A549 (cell line): ENCODE results near the gene IGFBP4. TPM values are rescaled to one million over a fixed set of nuclear protein-coding genes. Genes with fewer than 3 reads are reported as not detected.

Source experiments
- ATAC-seq, 2 experiments: fragments of 200-7000 bp in 1 of 2; fragments of >200 bp in 1 of 2; cut with Nextera tagmentation in 1 of 2; cut with Tn5 transposase in 1 of 2; 3 replicates each; pipeline versions ENCODE4 v1.8.0 to v1.9.1; 2018 to 2020; ENCODE audit warnings: mild to moderate bottlenecking in 1 of 2, moderate library complexity in 1 of 2
- CTCF ChIA-PET: fragments of 300-600 bp; sonication (Branson Sonifier 250); formaldehyde crosslinking; extraction: SDS; loops from one replicate; lab custom pipeline; 2021; ENCODE audit warnings: antibody characterized with exemption, inconsistent platforms; lab: Yijun Ruan, JAX
- POLR2A ChIA-PET: fragments of 350-600 bp; formaldehyde crosslinking; extraction: SDS; loops from one replicate; lab custom pipeline; 2021; ENCODE audit warnings: antibody characterized with exemption, inconsistent platforms; lab: Yijun Ruan, JAX
- DNase-seq, 2 experiments: peaks; one replicate each; pipeline versions ENCODE4 v3.0.0 to v3.0.0-alpha.2; 2011 to 2016; ENCODE audit warnings: low read depth in 1 of 2, low spot score in 1 of 2
- FAIRE-seq: peaks from 2 replicates; lab custom pipeline; 2011; peaks lifted over from hg19 to GRCh38; lab: Jason Lieb, UNC
- H3K27ac ChIP-seq, 2 experiments: fragments of >200 bp; sonication (Bioruptor Twin); formaldehyde crosslinking; 3 replicates each; pipeline ENCODE4 v1.5.1; 2016 to 2017
- H3K4me1 ChIP-seq: fragments of >200 bp; sonication (Bioruptor Twin); formaldehyde crosslinking; 3 replicates; pipeline ENCODE4 v1.6.1; 2016
- H3K4me2 ChIP-seq: fragments of >200 bp; sonication (Bioruptor Twin); formaldehyde crosslinking; 3 replicates; pipeline ENCODE4 v1.6.1; 2016
- H3K4me3 ChIP-seq: fragments of >200 bp; sonication (Bioruptor Twin); formaldehyde crosslinking; 3 replicates; pipeline ENCODE4 v1.5.1; 2016
- H3K9me3 ChIP-seq: fragments of >200 bp; sonication (Bioruptor Twin); formaldehyde crosslinking; 3 replicates; pipeline ENCODE4 v1.6.1; 2016
- CBX8 ChIP-seq: fragments of 200-600 bp; sonication (generic); IDR thresholded peaks from 2 replicates; pipeline ENCODE4 v1.6.1; 2016
- CHD4 ChIP-seq: fragments of 200-600 bp; sonication (generic); IDR thresholded peaks from 2 replicates; pipeline ENCODE4 v1.6.1; 2016; ENCODE audit warnings: antibody characterized with exemption, mild to moderate bottlenecking, borderline replicate concordance
- EHF ChIP-seq: fragments of 250-450 bp; sonication (Bioruptor Pico); IDR thresholded peaks from 2 replicates; pipeline ENCODE4 v1.5.0; 2020; ENCODE audit warnings: mild to moderate bottlenecking
- EP300 ChIP-seq, 2 experiments: fragments of >200 bp; sonication (Bioruptor Twin); formaldehyde crosslinking; IDR thresholded peaks; 2 replicates in 1 of 2; 3 replicates in 1 of 2; pipeline ENCODE4 v1.6.1; 2016 to 2017
- FOSB ChIP-seq: fragments of 250-450 bp; sonication (Bioruptor Pico); IDR thresholded peaks from 2 replicates; pipeline ENCODE4 v1.5.0; 2020; ENCODE audit warnings: mild to moderate bottlenecking, moderate library complexity
- HEYL ChIP-seq: fragments of 250-450 bp; sonication (Bioruptor Pico); IDR thresholded peaks from 2 replicates; pipeline ENCODE4 v1.8.0; 2021; ENCODE audit warnings: mild to moderate bottlenecking, moderate library complexity
- HOXA7 ChIP-seq: fragments of 250-450 bp; sonication (Bioruptor Pico); IDR thresholded peaks from 2 replicates; pipeline ENCODE4 v1.5.0; 2020; ENCODE audit warnings: mild to moderate bottlenecking, moderate library complexity
- JUN ChIP-seq, 2 experiments: fragments of >200 bp; sonication (Bioruptor Twin); formaldehyde crosslinking; IDR thresholded peaks; 2 replicates in 1 of 2; 3 replicates in 1 of 2; pipeline ENCODE4 v1.6.1; 2016 to 2017
- KDM1A ChIP-seq: fragments of 200-600 bp; sonication (generic); IDR thresholded peaks from 2 replicates; pipeline ENCODE4 v1.6.1; 2016; ENCODE audit warnings: low read depth, mild to moderate bottlenecking
- KDM5A ChIP-seq: fragments of 200-600 bp; sonication (generic); IDR thresholded peaks from 2 replicates; pipeline ENCODE4 v1.6.1; 2016; ENCODE audit warnings: antibody characterized with exemption, mild to moderate bottlenecking
- MAFK ChIP-seq: fragments of 450-650 bp; IDR thresholded peaks from 2 replicates; pipeline ENCODE4 v1.6.1; 2014; ENCODE audit not compliant: partially characterized antibody
- MYC ChIP-seq: IDR thresholded peaks from 2 replicates; pipeline ENCODE4 v1.6.1; 2012; ENCODE audit warnings: mild to moderate bottlenecking, inconsistent platforms, low read length, improper control_type of control experiment, borderline replicate concordance
- NPAS2 ChIP-seq: fragments of 250-450 bp; sonication (Bioruptor Pico); IDR thresholded peaks from 2 replicates; pipeline ENCODE4 v1.8.0; 2022; ENCODE audit warnings: mild to moderate bottlenecking, moderate library complexity, borderline replicate concordance
- PHF8 ChIP-seq: fragments of 200-600 bp; sonication (generic); IDR thresholded peaks from 2 replicates; pipeline ENCODE4 v1.6.1; 2016; ENCODE audit warnings: low read depth, mild to moderate bottlenecking, antibody characterized with exemption, moderate library complexity, borderline replicate concordance
- POLR2A ChIP-seq: IDR thresholded peaks from 2 replicates; pipeline ENCODE4 v1.6.1; 2012; ENCODE audit warnings: mild to moderate bottlenecking, low read length
- POLR2AphosphoS2 ChIP-seq: conservative IDR thresholded peaks from 2 replicates; pipeline ENCODE4 v1.6.1; 2012; ENCODE audit warnings: low read length, improper control_type of control experiment, inconsistent platforms
- RAD21 ChIP-seq, 2 experiments: fragments of >200 bp in 1 of 2; sonication (Bioruptor Twin) in 1 of 2; formaldehyde crosslinking in 1 of 2; IDR thresholded peaks in 1 of 2; conservative IDR thresholded peaks in 1 of 2; 2 replicates in 1 of 2; 3 replicates in 1 of 2; pipeline ENCODE4 v1.6.1; 2012 to 2018; ENCODE audit warnings: inconsistent platforms in 1 of 2
- TFCP2L1 ChIP-seq: fragments of 250-450 bp; sonication (Bioruptor Pico); IDR thresholded peaks from 2 replicates; pipeline ENCODE4 v1.5.0; 2021; ENCODE audit warnings: mild to moderate bottlenecking
- ZFP36 ChIP-seq: fragments of 450-650 bp; IDR thresholded peaks from 2 replicates; pipeline ENCODE4 v1.6.1; 2014; ENCODE audit warnings: borderline replicate concordance; ENCODE audit not compliant: partially characterized antibody
- ZNF302 ChIP-seq: fragments of 250-450 bp; sonication (Bioruptor Pico); IDR thresholded peaks from 2 replicates; pipeline ENCODE4 v1.9.0; 2021; ENCODE audit warnings: inconsistent platforms, mild to moderate bottlenecking, moderate library complexity
- ZSCAN20 ChIP-seq: fragments of 250-450 bp; sonication (Bioruptor Pico); IDR thresholded peaks from 2 replicates; pipeline ENCODE4 v1.8.0; 2022; ENCODE audit warnings: mild to moderate bottlenecking, moderate library complexity
- WGBS: methylation state at CpG from one replicate; pipeline ENCODE4 v1.1.6; 2017; ENCODE audit errors: missing lambda C conversion rate; 5-methylcytosine and 5-hydroxymethylcytosine counted together
- polyA plus RNA-seq, 4 experiments: library from polyadenylated mRNA; depleted of rRNA in 3 of 4; stranded (reverse); fragments of >200 nt; fragmentation: RNase III in 1 of 4; extraction: RNeasy Plus Mini Kit Qiagen cat#74134 plus additional on column Dnase treatment in 1 of 4; gene quantifications; 2 replicates in 3 of 4; 3 replicates in 1 of 4; pipeline ENCODE4 v1.2.3, GENCODE V29; 2011 to 2017
- TF ChIP-seq, protein P1 (sequence below): IDR thresholded peaks from 2 replicates; pipeline ENCODE4 v1.6.1; 2012
- TF ChIP-seq, protein P2 (sequence below): fragments of 250-450 bp; sonication (Bioruptor Pico); IDR thresholded peaks from 2 replicates; pipeline ENCODE4 v1.5.0; 2020; ENCODE audit warnings: low read depth, mild to moderate bottlenecking, moderate library complexity
- TF ChIP-seq, protein P3 (sequence below): fragments of 450-650 bp; IDR thresholded peaks from 2 replicates; pipeline ENCODE4 v1.6.1; 2014; ENCODE audit warnings: antibody characterized with exemption
- TF ChIP-seq, protein P4 (sequence below): fragments of 150-350 bp; IDR thresholded peaks from 2 replicates; pipeline ENCODE4 v1.6.1; 2014; ENCODE audit warnings: low read depth, mild to moderate bottlenecking, low read length

Gene IGFBP4
- polyA plus RNA-seq, 2 of the 4 experiments (the other 2 are of a cell fraction): 1,080 to 1,829 TPM

DNA sequence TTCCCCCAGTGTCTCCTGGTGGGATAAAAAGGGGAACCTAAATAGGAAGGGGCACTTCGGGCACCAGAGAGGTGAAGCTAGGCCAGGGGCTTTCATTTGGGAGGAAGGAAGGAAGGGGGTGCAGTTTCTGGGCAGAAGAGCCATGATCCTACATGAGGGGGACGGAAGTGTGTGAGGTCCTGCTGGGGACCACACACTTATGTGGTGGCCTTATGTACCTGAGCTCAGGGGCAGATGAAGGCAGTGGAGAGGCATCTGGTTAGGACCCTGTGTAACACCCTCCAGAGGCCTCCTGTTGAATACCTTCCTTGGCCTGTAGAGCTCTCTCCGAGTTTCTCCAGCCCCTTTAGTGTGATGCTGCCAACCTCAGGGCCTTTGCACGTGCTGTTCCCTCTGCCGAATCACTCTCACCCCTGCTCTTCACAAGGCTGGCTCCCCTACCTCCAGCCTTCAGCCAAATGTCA is 21.2 kb downstream of the IGFBP4 start (continued):
- TF ChIP-seq FOSB (CRISPR knock-in tag) (peak; percentile 81), KDM5A (no peak), EHF (CRISPR knock-in tag) (0 out of 2 replicates have a peak, but pooled peaks have one; percentile 2), HOXA7 (CRISPR knock-in tag) (peak; percentile 97), RAD21 (conservative IDR thresholded peaks at IDR 0.05 in 1 of 2, IDR thresholded peaks at IDR 0.05 in 1 of 2) (no peak), POLR2A (no peak)
- TF ChIP-seq, protein P1, sequence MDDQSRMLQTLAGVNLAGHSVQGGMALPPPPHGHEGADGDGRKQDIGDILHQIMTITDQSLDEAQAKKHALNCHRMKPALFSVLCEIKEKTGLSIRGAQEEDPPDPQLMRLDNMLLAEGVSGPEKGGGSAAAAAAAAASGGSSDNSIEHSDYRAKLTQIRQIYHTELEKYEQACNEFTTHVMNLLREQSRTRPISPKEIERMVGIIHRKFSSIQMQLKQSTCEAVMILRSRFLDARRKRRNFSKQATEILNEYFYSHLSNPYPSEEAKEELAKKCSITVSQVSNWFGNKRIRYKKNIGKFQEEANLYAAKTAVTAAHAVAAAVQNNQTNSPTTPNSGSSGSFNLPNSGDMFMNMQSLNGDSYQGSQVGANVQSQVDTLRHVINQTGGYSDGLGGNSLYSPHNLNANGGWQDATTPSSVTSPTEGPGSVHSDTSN: peak; percentile 86
- TF ChIP-seq, protein P2, sequence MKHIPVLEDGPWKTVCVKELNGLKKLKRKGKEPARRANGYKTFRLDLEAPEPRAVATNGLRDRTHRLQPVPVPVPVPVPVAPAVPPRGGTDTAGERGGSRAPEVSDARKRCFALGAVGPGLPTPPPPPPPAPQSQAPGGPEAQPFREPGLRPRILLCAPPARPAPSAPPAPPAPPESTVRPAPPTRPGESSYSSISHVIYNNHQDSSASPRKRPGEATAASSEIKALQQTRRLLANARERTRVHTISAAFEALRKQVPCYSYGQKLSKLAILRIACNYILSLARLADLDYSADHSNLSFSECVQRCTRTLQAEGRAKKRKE (CRISPR knock-in tag): peak; percentile 12; the same call in 1 of the 2 replicates
- TF ChIP-seq, all 56 proteins: peak for 19

DNA sequence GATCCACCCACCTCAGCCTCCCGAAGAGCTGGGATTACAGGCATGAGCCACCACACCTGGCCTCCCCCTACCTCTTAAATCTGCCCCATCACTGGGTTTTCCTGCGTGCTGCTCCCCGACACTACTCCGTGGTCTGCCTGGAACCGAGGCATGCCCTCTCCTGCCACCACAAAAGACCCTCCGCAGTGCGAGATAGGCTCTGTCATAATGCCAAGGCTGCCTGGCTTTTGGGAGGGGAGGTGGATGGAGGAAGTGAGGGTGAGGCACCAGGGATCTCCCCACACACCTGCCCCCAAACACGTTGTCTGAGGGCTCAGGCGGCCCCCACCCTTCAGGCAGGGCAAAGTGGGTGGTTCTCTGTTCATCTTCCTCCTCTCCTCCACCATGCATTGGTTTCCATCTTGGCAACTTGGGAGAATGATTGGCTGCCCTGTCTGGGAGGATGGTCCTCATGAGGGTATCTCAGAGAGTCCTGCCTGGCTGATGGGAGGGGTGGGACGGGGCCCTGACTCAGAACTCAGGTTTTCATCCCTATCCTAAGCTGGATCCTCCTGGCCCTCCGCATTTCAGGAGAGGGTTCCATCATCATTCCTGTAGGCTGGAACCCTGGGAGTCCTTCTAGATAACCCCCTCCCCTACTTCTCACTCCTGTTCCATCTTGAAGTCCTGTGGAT is 23.2 kb downstream of the IGFBP4 start:
- TF ChIP-seq, protein P3, sequence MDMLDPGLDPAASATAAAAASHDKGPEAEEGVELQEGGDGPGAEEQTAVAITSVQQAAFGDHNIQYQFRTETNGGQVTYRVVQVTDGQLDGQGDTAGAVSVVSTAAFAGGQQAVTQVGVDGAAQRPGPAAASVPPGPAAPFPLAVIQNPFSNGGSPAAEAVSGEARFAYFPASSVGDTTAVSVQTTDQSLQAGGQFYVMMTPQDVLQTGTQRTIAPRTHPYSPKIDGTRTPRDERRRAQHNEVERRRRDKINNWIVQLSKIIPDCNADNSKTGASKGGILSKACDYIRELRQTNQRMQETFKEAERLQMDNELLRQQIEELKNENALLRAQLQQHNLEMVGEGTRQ: no peak
- TF ChIP-seq ZSCAN20 (no peak), FOSB (CRISPR knock-in tag) (peak; percentile 79), POLR2AphosphoS2 (peak; percentile 98), CBX8 (no peak), JUN (IDR thresholded peaks at IDR 0.05) (peak in 1 of 2 experiments; percentile 28; a peak in 1 of 5 replicates), HOXA7 (CRISPR knock-in tag) (peak; percentile 91), TFCP2L1 (CRISPR knock-in tag) (peak; percentile 56), HEYL (CRISPR knock-in tag) (no peak)
- TF ChIP-seq, protein P1: peak; percentile 82; the same call in 1 of the 2 replicates
- DNase-seq (peak in 1 of 2 experiments; percentile 57), ATAC-seq (peak in 1 of 2 experiments; percentile 0; a peak in 2 of 6 replicates)

DNA sequence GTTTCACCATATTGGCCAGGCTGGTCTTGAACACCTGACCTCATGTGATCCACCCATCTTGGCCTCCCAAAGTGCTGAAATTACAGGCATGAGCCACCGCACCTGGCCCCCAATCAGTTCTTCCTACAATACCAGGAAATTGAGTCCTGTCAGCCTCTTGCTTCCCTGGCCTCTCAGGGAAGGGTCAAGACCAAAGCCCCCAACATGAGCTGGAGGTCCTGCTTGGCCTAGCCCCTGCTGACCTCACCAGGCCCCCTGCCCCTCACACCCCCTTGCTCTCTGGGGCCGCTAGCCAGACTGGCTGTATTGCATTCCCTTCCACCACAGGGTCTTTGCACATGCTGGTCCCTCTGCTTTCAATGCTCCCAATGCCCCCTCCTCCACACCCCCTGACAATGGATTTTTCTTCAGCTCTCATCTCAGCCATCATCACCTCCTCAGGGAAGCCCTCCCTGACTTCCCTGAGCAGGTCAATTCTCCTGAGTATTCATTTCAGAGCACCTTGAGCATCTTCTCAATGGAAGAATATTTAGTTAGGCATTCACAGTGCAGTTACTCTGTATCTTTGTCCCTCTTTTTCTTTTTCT is 24.1 kb downstream of the IGFBP4 start:
- POLR2A ChIA-PET: interaction anchor here (0.5 to 12.0 kb wide), 7 partner anchors 8 to 91 kb away, joined by 3 to 177 read pairs (median 7); partner anchors contain the start of gene TOP2A

More for the DNA sequence above, 23.2 kb downstream of the IGFBP4 start:
- ChIA-PET POLR2A (interaction anchor here (0.9 to 12.0 kb wide), 5 partner anchors 9 to 84 kb away, joined by 4 to 177 read pairs (median 26); no protein-coding TSS in a partner anchor), CTCF (interaction anchor here (1.4 to 37.5 kb wide), 7 partner anchors 9 to 94 kb away, joined by 3 to 822 read pairs (median 44); partner anchors contain the start of gene IGFBP4)
- no peak for FAIRE-seq
- H3K4me2 ChIP-seq: no peak overlapping the region
- no peaks in the 10 kb centered on the region for H3K9me3 ChIP-seq
- H3K4me1 ChIP-seq: peaks cover 47% of the 10 kb centered on the region
- H3K4me3 ChIP-seq: no peak overlapping the region
- H3K27ac ChIP-seq: peak overlapping the region; percentile 39 to 96
- WGBS: 75% methylated on average over 11 of the region's 11 CpGs

More for the DNA sequence above, 24.1 kb downstream of the IGFBP4 start:
- 97% methylated on average over 2 of the region's 2 CpGs for WGBS
- CTCF ChIA-PET: interaction anchor here (1.4 to 37.5 kb wide), 6 partner anchors 9 to 93 kb away, joined by 3 to 822 read pairs (median 25); partner anchors contain the start of gene IGFBP4
- Histone ChIP-seq H3K4me1 (peaks cover 47% of the 10 kb centered on the region), H3K4me2 (no peak overlapping the region), H3K9me3 (no peaks in the 10 kb centered on the region), H3K4me3 (no peak overlapping the region), H3K27ac (peak overlapping the region in 1 of 2 experiments; percentile 96; a peak in 3 of 6 replicates)
- TF ChIP-seq MAFK (no peak), ZNF302 (CRISPR knock-in tag) (no peak), ZFP36 (peak; percentile 96), NPAS2 (CRISPR knock-in tag) (no peak), EP300 (IDR thresholded peaks at IDR 0.05) (no peak), JUN (IDR thresholded peaks at IDR 0.05) (no peak), CHD4 (0 out of 2 replicates have a peak, but pooled peaks have one; percentile 52), KDM1A (no peak), MYC (no peak), RAD21 (conservative IDR thresholded peaks at IDR 0.05 in 1 of 2, IDR thresholded peaks at IDR 0.05 in 1 of 2) (no peak), POLR2AphosphoS2 (peak; percentile 98), HOXA7 (CRISPR knock-in tag) (peak; percentile 46), POLR2A (no peak), PHF8 (no peak)
- TF ChIP-seq, protein P4, sequence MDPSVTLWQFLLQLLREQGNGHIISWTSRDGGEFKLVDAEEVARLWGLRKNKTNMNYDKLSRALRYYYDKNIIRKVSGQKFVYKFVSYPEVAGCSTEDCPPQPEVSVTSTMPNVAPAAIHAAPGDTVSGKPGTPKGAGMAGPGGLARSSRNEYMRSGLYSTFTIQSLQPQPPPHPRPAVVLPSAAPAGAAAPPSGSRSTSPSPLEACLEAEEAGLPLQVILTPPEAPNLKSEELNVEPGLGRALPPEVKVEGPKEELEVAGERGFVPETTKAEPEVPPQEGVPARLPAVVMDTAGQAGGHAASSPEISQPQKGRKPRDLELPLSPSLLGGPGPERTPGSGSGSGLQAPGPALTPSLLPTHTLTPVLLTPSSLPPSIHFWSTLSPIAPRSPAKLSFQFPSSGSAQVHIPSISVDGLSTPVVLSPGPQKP: no peak
- TF ChIP-seq, protein P2 (CRISPR knock-in tag): no peak
- FAIRE-seq: no peak
- ATAC-seq: no peak
- peak in 1 of 2 experiments; percentile 37 for DNase-seq
